SKM-1 treated with dmso at 0.1 percent for 144 hours (cell line): ENCODE measurements around the gene RAD51.

Experiments
- DNase-seq: peaks from one replicate; lab custom pipeline; 2025; ENCODE audit not compliant: unreplicated experiment; lab: John Stamatoyannopoulos, UW

Gene RAD51

DNA sequence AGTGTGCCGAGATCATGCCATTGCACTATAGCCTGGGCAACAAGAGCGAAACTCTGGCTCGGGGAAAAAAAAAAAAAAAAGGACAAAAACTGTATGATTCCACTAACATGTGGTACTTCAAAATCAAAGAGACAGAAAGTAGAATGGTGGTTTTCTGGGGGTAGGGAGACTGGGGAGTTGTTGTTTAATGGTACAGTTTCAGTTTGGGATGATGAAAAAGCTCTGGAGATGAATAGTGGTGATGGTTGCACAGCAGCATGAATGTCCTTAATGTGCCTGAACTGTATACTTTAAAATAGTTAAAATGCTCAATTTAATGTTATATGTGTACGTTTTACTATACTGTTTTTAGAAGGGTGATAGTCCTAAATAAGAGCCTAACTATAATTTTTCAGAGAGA, 27.4 kb downstream of the RAD51 start:
- DNase-seq = no peak

DNA sequence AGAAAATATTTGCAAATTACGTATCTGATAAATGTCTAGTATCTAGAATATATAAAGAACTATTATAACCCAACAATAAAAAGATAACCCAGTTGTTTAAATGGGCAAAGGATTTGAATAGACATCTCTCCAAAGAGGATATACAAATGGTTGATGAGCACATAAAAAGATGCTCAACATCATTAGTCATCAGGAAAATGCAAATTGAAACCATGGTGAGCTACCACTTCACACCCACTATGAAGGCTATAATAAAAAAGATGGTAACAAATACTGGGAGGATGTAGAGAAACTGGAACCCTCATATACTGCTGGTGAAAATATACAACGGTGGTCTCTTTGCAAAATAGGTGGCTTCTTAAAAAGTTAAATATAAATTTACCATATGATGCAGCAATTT, 28.0 kb downstream of the RAD51 start:
- DNase-seq = no peak

DNA sequence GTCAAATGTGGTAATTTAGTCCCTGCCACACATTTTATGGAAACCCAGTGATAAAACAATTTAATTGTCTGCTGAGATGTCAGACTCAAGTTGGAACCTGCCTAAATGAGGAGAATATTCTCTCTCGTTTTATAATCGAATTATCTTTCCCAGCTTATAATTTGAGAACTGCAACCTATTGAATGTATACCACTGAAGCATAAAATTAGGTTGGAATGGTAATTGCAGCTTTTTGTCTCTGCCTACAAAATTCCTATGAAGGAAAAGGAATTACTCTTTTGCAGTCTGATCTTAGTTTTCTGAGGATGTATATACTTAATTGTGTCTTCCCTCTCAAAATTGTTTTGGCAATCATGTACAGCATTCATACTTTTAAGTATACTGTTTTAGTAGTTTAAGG, 28.9 kb downstream of the RAD51 start:
- DNase-seq = no peak

DNA sequence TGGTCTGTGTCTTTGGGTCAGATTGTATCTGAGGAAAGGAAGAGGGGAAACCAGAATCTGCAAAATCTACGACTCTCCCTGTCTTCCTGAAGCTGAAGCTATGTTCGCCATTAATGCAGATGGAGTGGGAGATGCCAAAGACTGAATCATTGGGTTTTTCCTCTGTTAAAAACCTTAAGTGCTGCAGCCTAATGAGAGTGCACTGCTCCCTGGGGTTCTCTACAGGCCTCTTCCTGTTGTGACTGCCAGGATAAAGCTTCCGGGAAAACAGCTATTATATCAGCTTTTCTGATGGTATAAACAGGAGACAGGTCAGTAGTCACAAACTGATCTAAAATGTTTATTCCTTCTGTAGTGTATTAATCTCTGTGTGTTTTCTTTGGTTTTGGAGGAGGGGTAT, 36.1 kb downstream of the RAD51 start:
- no peak for DNase-seq

GRCh38 chr15:40736575-40736974, 41.6 kb downstream of the RAD51 start:
- DNase-seq = no peak

GRCh38 chr15:40737048-40737447, 42.1 kb downstream of the RAD51 start:
- DNase-seq = no peak

GRCh38 chr15:40739047-40739446, 44.1 kb downstream of the RAD51 start:
- no peak for DNase-seq

DNA sequence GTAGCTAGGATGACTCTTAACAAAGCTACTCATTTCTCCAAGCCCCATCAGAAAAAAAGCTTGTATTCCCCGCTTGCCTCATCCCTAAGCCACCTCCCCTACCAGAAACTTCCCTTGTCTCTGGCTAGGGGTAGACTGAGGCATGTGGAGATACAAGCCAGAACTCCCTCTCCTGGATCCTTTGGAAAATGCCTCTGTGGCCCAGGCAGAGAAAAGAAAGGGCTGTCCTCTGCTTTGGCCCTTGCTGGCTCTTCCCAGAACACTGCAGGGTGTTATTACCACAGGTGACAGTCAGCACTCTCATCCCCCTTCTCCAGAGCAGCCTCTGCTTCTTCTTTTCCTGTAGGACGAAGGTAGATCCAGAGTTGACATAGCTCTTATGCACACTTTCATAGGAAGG, 44.9 kb downstream of the RAD51 start:
- no peak for DNase-seq

GRCh38 chr15:40743485-40743901, 48.5 kb downstream of the RAD51 start:
- no peak for DNase-seq

DNA sequence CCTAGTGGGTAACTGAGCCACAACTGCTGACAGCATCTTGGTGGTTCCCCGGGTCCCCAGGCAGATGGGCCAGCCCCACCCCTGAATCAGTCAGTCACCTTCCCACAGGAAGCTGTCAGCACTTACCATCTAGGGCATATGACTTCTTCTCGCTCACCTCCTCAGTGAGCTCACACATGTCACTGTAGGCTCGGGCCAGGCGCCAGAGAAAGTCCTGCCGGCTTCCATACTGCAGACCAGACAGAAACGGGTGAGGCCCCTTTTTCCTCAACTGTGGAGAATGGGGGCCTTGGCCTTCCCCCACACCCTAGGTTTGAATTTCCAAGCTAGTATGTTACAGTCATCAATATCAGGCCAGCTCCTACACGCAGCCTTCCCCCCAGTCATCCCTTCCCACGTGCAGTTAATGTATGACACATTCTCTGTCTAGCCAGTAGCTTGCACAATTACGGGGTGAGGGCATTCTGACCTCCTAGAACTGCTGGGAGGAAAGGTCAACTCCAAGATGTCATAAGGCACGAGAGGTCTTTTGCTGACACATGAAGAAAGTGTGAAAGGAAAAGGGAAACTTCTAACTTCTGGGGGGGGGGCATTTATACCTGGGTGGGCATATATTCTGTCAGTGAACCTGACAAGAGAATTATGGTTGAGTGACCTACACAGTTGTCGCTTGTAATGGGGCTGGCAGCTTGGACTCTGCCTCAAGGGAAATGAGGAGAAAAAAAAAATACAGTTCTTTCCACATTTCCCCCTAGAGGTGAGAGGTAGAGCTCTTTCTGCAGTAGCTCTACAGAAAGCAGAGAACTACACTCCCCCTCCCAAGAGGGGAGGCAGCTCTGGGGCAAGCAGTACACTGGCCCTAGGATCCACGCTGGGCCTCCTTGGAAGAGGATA, 49.2 kb downstream of the RAD51 start:
- DNase-seq = peak; percentile 20

GRCh38 chr15:40744815-40745152, 49.8 kb downstream of the RAD51 start:
- no peak for DNase-seq

DNA sequence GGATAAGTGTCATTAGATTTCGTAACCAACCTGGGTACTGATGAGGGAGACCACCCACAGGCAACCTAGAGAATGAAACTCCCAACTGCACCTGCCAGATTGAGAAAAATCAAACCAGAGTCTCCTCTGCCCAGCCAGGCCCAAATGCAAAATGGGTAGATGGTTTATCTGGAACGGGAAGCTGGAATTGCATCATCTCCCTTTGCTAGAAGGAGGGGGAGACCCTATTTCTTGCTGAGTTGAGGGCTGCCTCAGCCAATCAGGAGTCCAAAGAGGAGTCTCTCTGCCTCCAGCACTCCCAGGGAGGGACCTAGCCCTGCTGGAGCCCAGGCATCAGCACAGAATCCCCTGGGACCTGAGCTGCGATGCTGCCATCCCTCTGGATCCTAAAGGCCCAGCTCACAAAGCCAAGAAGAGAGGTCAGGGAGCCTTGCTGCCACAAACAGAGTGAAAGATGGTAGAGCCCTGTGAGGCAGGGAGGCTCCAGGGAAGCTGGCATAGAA, 52.0 kb downstream of the RAD51 start:
- DNase-seq = peak; percentile 67

DNA sequence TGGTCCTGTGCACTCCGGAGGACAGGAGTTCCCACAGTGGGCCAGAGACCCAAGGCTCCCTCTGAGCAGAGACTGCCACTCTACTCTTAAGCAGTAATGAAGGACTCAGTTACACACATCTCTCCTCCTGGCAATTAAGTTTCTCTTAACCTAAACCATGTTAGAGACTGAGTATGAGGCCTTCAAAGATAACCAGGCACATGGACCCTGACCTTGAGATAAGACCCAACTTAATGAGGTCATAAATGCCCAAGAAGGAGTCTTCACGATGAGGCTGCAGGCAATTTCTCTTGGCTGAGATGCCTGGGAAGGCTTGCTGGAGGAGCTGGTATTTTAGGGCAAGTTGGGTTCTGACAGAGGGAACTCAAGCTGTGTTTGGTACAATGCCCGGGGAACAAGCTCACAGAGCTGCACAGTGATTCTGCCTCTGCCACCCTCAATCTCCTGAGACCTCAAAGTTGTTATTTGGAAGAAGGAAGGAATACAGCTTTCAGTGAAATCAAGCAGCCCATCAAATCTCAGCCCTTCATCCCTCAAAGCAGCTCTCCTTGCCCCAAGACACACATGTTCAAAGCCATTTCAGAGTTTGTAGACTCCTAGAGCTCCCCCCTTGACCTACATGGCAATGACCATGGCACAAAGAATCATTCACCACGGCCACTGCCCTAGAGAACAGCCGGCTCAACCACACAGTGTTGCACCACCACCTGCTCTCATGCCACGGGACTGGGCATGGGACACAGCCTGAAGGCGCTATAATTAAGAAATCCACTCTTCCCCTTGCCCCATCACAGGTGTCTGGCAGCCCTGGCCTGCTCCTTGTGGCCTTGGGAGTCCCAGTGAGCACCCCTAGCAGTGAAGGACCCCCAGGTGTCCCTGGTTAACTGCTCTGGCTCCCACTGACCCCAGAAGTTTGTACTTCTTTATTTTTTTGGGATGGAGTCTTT, 53.0 kb downstream of the RAD51 start:
- no peak for DNase-seq

- DNase-seq = no peak
Observed at GRCh38 chr15:40749151-40749630, 54.2 kb downstream of the RAD51 start.

GRCh38 chr15:40750885-40751284, 55.9 kb downstream of the RAD51 start:
- no peak for DNase-seq

DNA sequence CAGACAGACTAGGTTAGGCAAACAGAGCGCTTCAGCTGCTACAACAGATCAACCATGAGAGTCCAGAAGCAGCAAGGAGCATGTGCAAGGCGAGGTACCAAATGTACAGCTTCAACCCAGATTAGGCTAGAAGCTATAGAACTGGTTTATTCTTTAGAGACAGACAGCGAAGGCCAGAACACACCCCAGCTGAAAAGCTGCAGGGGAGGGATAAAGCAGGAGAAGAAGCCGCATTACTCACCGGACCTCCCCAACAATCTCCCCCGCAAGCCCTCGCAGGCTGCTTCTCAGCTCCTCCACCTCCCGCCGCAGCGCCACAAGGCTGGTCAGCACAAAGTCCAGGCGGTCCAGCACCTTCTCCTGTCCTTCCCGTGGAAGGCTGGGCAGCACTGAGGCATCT, 56.8 kb downstream of the RAD51 start:
- DNase-seq = no peak

DNA sequence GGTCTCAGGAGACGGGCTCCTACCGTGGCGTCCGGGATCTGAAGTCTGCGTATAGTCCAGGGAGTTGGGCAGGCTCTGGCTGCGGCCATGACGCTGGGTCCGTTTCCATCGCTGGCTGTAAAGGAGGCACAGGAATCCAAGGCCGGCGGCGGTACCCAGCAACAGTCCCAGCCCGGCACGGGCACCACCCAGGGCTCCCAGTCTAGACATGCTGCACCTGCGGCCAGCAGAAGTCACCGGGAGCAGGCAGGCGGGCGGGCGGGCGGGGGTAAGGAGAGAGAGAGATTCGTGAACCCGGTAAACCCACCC, 59.6 kb downstream of the RAD51 start:
- DNase-seq = no peak

DNA sequence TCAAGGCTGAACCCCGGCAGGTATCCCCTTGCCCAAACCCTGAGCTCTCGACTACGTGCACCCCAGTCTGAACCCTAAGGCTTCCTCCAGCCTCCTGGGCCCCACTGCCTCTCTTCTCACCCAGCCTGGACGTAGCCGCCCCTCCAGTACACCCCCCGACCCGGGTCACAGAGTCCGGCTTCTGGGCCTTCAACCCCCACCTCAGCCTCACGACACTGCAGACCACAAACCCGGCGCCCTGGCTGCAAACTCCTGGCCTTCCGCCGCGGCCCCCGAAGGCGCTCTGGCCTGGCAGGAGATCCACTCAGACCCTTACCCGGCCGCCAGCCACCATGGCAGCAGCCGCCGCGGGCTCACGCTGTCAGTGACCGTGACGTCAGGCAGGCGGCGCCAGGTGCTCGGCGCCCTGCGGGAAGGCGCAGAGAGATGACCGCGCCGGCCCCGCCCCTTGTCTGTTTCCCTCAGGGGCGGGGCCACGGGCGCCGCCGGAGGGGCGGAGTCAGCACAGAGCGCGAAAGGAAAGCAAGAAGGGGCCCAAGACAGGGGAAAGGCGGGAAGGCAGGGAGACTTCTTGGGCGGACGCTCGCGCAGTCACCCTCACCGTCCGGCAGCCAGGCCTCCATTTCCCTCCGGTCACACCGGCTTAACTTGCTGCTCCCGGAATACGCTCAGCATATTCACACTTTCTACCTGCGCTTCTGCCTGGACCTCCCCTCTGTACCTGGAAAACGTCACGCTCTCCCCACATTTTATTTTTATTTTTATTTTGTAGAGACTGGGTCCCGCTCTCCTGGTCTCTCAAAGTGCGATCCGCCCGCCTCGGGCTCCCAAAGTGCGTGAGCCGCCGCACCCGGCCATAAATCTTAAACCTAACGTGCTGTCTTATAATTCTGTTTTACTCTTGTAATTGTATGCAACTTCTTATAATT, 60.2 kb downstream of the RAD51 start, which contains the start of gene RMDN3:
Gene RMDN3 (minus strand): TSS at position 372 of the 929 bp plus-strand sequence. CDS start 471 bp downstream, outside the sequence.
- DNase-seq = peak; percentile 88

- DNase-seq = no peak
Observed at GRCh38 chr15:40755812-40756208, 60.8 kb downstream of the RAD51 start.

GRCh38 chr15:40756938-40757337, 62.0 kb downstream of the RAD51 start:
- no peak for DNase-seq

DNA sequence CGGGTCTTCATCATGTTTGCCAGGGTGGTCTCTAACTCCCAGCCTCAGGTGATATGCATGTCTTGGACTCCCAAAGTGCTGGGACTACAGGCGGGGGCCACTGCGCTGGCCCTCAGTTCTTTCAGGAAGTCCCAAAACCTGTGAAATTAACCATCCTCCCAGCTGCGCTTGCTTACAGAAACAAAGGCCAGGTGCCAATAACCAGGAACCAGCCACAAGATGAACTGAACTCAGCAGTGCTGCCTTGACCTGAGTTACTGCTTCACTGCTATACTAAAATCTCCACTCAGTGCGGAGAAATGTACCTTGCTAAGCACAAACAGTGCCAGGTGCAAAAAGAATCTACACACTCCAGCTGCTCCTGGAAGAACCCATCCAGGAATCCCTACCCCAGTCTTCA, 65.0 kb downstream of the RAD51 start:
- no peak for DNase-seq
